Cardiac muscle cell (in vitro differentiated cells and primary cell): ENCODE results near the gene AMZ1. TPM values are rescaled to one million over a fixed set of nuclear protein-coding genes. Genes with fewer than 3 reads are reported as not detected.

Source experiments
- DNase-seq, 2 donors: peaks; one replicate each; pipeline versions ENCODE4 v3.0.0 to v3.0.0-alpha.2; 2010 to 2017; ENCODE audit warnings: low read depth in 1 of 2, low spot score in 1 of 2
- H3K27ac ChIP-seq: fragments of 200-600 bp; sonication (generic); 2 replicates; pipeline ENCODE4 v1.5.1; 2016
- H3K27me3 ChIP-seq: fragments of 200-600 bp; sonication (generic); 2 replicates; pipeline ENCODE4 v1.6.0; 2016; ENCODE audit warnings: control low read depth
- H3K36me3 ChIP-seq: fragments of 200-600 bp; sonication (generic); 2 replicates; pipeline ENCODE4 v1.5.1; 2016; ENCODE audit warnings: control low read depth
- H3K4me1 ChIP-seq: fragments of 200-600 bp; sonication (generic); 2 replicates; pipeline ENCODE4 v1.8.1; 2017; ENCODE audit warnings: low read depth, mild to moderate bottlenecking, mixed run types
- H3K4me3 ChIP-seq: fragments of 200-600 bp; sonication (generic); 2 replicates; pipeline ENCODE4 v1.5.1; 2016; ENCODE audit warnings: mild to moderate bottlenecking
- H3K9me3 ChIP-seq: fragments of 200-600 bp; sonication (generic); 2 replicates; pipeline ENCODE4 v1.5.1; 2017; ENCODE audit warnings: low read depth, mild to moderate bottlenecking, control low read depth
- polyA plus RNA-seq: library from polyadenylated mRNA; unstranded; fragments of >200 nt; fragmentation: Nextera tagmentation; extraction: Ambion mirVana; gene quantifications from 2 replicates; pipeline ENCODE4 v1.2.1, GENCODE V29; 2016
- total RNA-seq: library from RNA; depleted of rRNA; stranded (reverse); fragments of >200 nt; gene quantifications from 2 replicates; pipeline ENCODE4 v1.2.3, GENCODE V29; 2016
- TF ChIP-seq, protein P1 (sequence below): IDR thresholded peaks from 2 replicates; pipeline ENCODE4 v1.5.1; 2012; ENCODE audit warnings: low read depth, mild to moderate bottlenecking, low read length

The AMZ1 gene
- total and polyA plus RNA-seq, 2 experiments from 2014 or later, result 0.80 to 1.6 TPM

DNA sequence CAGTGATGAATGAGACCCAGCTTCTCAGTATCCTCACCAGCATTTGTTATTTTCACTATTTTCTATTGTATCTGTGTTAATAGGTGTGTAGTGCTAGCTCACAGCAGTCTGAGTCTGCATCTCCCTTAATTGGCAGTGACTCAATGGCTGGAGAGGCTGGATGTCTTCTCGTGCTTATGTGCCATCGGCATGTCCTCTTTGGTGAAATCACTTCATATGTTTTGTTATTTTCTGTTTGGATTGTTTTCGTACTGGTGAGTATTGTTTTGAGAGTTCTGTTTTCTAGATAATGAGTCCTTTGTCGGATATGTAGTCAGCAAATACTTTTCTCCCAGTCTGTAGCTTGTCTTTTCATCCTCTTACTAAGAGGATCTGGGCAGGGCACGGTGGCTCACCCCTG is 66.1 kb downstream of the AMZ1 start:
- Histone ChIP-seq H3K4me3 (no peak overlapping the region), H3K9me3 (no peaks in the 10 kb centered on the region), H3K27me3 (no peaks in the 10 kb centered on the region), H3K4me1 (peaks cover 27% of the 10 kb centered on the region), H3K36me3 (no peaks in the 10 kb centered on the region), H3K27ac (no peak overlapping the region)
- TF ChIP-seq, protein P1, sequence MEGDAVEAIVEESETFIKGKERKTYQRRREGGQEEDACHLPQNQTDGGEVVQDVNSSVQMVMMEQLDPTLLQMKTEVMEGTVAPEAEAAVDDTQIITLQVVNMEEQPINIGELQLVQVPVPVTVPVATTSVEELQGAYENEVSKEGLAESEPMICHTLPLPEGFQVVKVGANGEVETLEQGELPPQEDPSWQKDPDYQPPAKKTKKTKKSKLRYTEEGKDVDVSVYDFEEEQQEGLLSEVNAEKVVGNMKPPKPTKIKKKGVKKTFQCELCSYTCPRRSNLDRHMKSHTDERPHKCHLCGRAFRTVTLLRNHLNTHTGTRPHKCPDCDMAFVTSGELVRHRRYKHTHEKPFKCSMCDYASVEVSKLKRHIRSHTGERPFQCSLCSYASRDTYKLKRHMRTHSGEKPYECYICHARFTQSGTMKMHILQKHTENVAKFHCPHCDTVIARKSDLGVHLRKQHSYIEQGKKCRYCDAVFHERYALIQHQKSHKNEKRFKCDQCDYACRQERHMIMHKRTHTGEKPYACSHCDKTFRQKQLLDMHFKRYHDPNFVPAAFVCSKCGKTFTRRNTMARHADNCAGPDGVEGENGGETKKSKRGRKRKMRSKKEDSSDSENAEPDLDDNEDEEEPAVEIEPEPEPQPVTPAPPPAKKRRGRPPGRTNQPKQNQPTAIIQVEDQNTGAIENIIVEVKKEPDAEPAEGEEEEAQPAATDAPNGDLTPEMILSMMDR, result no peak
- no peak for DNase-seq

DNA sequence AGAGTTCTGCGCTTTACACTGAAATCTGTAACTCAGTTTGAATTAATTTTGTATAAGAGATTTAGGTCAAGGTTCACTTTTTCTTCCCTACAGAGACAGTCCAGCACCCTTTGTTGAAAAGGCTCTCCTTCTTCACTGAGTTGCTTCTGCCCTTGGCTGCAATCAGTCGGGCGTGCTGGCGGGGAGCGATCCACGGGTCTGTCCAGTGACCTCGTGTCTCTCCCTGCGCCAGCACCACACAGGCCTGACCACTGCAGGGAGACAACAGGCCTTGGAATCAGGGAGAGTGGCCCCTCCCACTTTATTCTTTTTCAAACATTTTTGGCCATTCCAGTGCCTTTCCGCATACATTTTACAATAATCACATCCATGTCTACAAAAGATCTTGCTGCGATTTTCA is 66.9 kb downstream of the AMZ1 start:
- H3K27ac ChIP-seq, result no peak overlapping the region
- DNase-seq, result no peak

DNA sequence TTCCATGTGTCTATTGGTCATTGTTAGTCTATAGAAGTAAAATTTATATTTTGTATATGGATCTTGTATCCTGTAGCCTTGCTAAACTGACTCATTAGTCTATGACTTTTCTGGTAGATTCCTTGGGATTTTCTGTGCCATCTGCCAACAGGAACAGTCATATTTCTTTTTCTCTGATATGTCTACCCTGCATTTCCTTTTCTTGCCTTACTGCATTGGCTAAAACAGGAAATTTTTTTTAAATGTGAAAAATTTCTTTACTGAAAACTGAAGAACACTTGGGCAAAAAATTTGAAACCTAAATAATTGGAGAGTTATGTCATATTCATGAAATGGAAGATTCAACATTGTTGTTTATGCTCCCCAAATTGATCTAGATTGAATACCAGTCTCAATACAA is 67.5 kb downstream of the AMZ1 start:
- no peak overlapping the region for H3K27ac ChIP-seq
- TF ChIP-seq, protein P1, result no peak
- DNase-seq, result no peak
- peaks cover 34% of the 10 kb centered on the region for H3K4me1 ChIP-seq
- H3K9me3 ChIP-seq, result no peaks in the 10 kb centered on the region
- H3K36me3 ChIP-seq, result no peaks in the 10 kb centered on the region
- no peak overlapping the region for H3K4me3 ChIP-seq
- H3K27me3 ChIP-seq, result no peaks in the 10 kb centered on the region

More for the DNA sequence above, 66.9 kb downstream of the AMZ1 start:
- no peaks in the 10 kb centered on the region for H3K36me3 ChIP-seq
- H3K4me3 ChIP-seq, result no peak overlapping the region
- no peaks in the 10 kb centered on the region for H3K27me3 ChIP-seq
- TF ChIP-seq, protein P1, result no peak
- peaks cover 32% of the 10 kb centered on the region for H3K4me1 ChIP-seq
- H3K9me3 ChIP-seq, result no peaks in the 10 kb centered on the region

DNA sequence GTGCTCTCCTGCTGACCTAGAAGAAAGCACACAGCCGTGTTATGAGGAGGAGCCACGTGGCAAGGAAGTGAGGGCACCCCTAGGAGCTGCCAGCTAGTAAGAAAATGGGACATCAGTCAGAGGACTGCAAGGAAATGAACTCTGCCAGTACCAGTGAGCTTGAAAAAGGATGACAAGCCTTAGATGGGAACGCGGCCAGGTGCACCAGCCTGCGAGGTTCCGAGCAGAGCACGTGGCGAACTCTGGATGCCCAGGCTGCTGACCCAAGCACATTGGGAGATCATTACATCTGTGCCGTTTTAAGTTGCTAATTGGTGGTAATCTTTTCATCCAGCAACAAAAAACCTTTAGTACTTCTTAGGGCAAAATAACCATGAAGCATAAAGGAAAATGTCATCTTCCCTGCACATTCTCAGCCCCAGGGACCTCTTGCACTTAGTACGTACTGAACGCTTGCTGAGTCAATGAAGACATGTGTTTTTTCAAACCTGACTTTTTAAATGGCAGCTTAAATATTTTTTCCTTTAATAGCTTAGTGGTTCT is 69.4 kb downstream of the AMZ1 start:
- TF ChIP-seq, protein P1, result no peak
- no peaks in the 10 kb centered on the region for H3K27me3 ChIP-seq
- peak overlapping the region; percentile 81 for H3K27ac ChIP-seq
- H3K4me1 ChIP-seq, result peaks cover 40% of the 10 kb centered on the region
- no peaks in the 10 kb centered on the region for H3K36me3 ChIP-seq
- no peak for DNase-seq
- H3K9me3 ChIP-seq, result no peaks in the 10 kb centered on the region
- H3K4me3 ChIP-seq, result no peak overlapping the region

DNA sequence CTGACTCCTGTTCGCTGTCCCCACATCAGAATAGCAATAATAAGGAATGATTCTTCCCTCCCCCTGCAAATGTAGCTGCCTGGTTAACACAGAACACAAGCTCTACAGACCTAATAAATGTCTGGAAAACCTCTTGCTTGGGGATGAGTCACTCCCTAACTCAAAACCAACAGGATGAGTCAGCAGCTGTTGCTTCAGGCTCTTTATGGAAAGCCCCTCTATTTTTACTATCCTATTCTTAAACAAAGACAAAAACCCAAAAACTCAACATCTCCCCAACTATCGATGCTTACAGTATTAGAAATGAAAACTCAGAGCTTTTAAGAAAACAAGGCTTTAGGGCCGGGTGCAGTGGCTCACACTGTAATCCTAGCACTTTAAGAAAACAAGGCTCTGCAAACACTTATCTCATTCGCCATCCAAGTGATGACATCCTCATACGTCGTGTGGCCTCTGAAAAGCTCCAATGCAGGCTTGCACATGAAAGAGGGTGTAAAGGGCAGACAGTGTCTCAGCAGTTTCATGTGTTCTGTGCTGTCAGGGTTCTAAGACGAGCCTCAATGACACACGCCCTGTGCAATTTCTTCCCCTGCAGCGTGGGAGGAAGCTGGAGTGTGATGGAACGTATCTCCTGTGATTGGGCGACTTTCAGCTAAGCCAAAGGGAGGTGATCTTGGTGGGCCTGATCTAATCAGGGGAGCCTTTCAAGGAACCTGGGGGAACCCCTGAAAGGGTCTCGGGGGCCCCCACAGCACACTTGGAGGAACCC is 70.1 kb downstream of the AMZ1 start:
- H3K4me3 ChIP-seq, result no peak overlapping the region
- H3K9me3 ChIP-seq, result no peaks in the 10 kb centered on the region
- TF ChIP-seq, protein P1, result no peak
- no peaks in the 10 kb centered on the region for H3K36me3 ChIP-seq
- H3K27ac ChIP-seq, result peak overlapping the region; percentile 81
- DNase-seq, result peak; percentile 55 to 96
- peaks cover 41% of the 10 kb centered on the region for H3K4me1 ChIP-seq
- no peaks in the 10 kb centered on the region for H3K27me3 ChIP-seq
